OCI-LY3 (cell line): Measurements from ENCODE around the gene ILKAP.

Source experiments
- H2AFZ ChIP-seq: fragments of 200-600, 300-600 bp; shearing (Covaris generic); 2 replicates; pipeline ENCODE4 v1.6.0; 2014; ENCODE audit warnings: antibody characterized with exemption, low read depth, low read length
- H3K27ac ChIP-seq: fragments of 200-600, 300-600 bp; sonication (generic); 2 replicates; pipeline ENCODE4 v1.5.1; 2014; ENCODE audit warnings: mild to moderate bottlenecking, low read length, moderate library complexity, mixed read lengths
- H3K27me3 ChIP-seq: fragments of 200-600, 300-600 bp; sonication (generic); 2 replicates; pipeline ENCODE4 v1.6.1; 2014; ENCODE audit warnings: low read depth, low read length, mixed read lengths
- H3K36me3 ChIP-seq: fragments of 200-600, 300-600 bp; sonication (generic); replicated peaks from 2 replicates; pipeline ENCODE3; 2014; ENCODE audit warnings: low read depth, low read length, mixed read lengths
- H3K4me1 ChIP-seq: fragments of 300-600, 200-600 bp; sonication (generic); 2 replicates; pipeline ENCODE4 v1.6.1; 2014; ENCODE audit warnings: low read length, mixed read lengths
- H3K4me2 ChIP-seq: fragments of 200-600, 300-600 bp; sonication (generic); 2 replicates; pipeline ENCODE4 v1.6.1; 2014; ENCODE audit warnings: low read length, mixed read lengths
- H3K4me3 ChIP-seq: fragments of 300-600, 200-600 bp; sonication (generic); 2 replicates; pipeline ENCODE4 v1.5.1; 2014; ENCODE audit warnings: antibody characterized with exemption, mild to moderate bottlenecking, low read length, moderate library complexity
- H3K79me2 ChIP-seq: fragments of 300-600, 200-600 bp; shearing (Covaris generic); 2 replicates; pipeline ENCODE4 v1.6.1; 2014; ENCODE audit warnings: mild to moderate bottlenecking, low read length, mixed read lengths
- H3K9ac ChIP-seq: fragments of 300-600, 200-600 bp; shearing (Covaris generic); 2 replicates; pipeline ENCODE4 v1.6.0; 2014; ENCODE audit warnings: mild to moderate bottlenecking, low read length, moderate library complexity
- H3K9me3 ChIP-seq: fragments of 200-600, 300-600 bp; shearing (Covaris generic); 2 replicates; pipeline ENCODE4 v1.6.1; 2014; ENCODE audit warnings: low read length, mixed read lengths; ENCODE audit not compliant: insufficient read depth
- H4K20me1 ChIP-seq: fragments of 200-600, 300-600 bp; sonication (generic); 2 replicates; pipeline ENCODE4 v1.6.1; 2016; ENCODE audit warnings: low read length, mixed read lengths; ENCODE audit not compliant: insufficient read depth
- EZH2phosphoT487 ChIP-seq: fragments of 200-600 bp; shearing (Covaris generic); IDR thresholded peaks from 2 replicates; pipeline ENCODE4 v1.6.1; 2018; ENCODE audit warnings: antibody characterized with exemption, mixed run types, low read depth
- TF ChIP-seq, protein P1 (sequence below): fragments of 200-600, 300-600 bp; sonication (generic); IDR thresholded peaks from 2 replicates; pipeline ENCODE4 v1.5.1; 2014; ENCODE audit warnings: antibody characterized with exemption, low read length, low read depth

Gene ILKAP

DNA sequence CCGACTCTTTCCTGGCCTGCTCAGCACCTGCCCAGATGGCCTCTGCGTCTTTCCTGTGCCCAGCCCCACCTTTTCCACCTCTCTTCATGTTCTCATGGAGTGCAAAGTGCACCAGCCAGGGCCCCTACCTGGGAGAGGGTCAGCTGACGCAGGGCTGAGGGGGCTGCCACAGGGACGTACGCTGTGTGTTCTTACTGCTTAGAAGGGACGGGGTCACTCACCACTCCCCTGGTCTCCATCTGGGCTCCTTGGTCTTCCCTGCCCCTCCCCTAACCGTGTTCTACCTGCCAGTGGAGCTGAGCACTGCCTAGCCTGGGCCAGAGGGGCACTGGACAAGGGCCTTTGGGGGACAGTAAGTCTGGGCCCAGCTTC lies 36.2 kb downstream of the ILKAP start:
- Histone ChIP-seq H3K9ac (no peak overlapping the region), H3K27me3 (no peaks in the 10 kb centered on the region), H3K4me1 (peaks cover 3% of the 10 kb centered on the region; the same call in 1 of the 2 replicates), H2AFZ (no peak overlapping the region), H3K4me2 (no peak overlapping the region), H4K20me1 (no peaks in the 10 kb centered on the region), H3K27ac (no peak overlapping the region), H3K4me3 (no peak overlapping the region), H3K79me2 (no peaks in the 10 kb centered on the region), H3K36me3 (peaks cover 4% of the 10 kb centered on the region), H3K9me3 (no peaks in the 10 kb centered on the region)
- no peak for TF ChIP-seq EZH2phosphoT487
- TF ChIP-seq, protein P1, sequence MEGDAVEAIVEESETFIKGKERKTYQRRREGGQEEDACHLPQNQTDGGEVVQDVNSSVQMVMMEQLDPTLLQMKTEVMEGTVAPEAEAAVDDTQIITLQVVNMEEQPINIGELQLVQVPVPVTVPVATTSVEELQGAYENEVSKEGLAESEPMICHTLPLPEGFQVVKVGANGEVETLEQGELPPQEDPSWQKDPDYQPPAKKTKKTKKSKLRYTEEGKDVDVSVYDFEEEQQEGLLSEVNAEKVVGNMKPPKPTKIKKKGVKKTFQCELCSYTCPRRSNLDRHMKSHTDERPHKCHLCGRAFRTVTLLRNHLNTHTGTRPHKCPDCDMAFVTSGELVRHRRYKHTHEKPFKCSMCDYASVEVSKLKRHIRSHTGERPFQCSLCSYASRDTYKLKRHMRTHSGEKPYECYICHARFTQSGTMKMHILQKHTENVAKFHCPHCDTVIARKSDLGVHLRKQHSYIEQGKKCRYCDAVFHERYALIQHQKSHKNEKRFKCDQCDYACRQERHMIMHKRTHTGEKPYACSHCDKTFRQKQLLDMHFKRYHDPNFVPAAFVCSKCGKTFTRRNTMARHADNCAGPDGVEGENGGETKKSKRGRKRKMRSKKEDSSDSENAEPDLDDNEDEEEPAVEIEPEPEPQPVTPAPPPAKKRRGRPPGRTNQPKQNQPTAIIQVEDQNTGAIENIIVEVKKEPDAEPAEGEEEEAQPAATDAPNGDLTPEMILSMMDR = no peak

DNA sequence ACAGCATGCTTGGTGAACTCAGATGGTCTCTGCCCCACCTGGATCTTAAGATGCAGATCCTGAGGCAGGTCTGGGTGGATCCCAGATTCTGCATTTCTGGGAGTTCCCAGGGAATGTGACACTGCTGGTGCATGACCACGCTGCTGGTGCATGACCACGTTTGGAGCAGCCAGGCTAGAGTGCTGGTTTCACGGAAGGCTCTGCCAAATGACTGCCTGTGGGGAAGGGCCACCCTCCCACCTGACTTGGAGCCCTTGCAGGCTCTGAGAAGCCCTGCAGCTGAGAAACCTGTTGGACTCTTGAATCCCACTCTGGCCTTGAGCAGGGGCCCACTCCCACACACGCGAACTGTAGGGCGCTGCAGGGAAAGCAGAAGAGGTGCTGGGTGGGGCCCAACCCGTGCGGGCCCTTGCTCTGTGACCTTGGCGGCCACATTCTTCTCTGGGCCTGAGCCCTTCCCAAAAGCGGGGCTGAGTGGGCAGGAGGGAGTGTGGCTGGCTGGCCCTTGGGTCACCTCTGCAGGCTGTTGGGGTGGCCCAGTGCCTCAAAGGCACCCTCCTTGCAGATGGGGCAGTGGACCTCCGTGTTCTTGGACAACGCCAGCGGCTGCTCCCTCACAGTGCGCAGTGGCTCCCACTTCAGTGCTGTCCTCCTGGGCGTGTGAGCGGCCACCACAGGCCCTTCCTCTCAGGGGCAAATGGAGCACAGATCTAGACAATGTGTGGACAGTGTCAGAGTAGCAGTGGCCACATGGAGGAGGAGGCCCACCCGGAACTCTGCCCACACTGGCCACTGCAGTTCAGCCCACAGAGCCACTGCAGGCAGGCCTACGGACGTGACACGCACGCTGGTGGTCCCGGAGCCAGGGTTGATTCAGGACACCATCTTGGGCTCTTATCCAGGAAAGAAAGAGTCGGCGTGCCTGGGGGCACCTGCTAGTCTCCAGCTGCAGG lies 36.8 kb downstream of the ILKAP start:
- peaks cover 3% of the 10 kb centered on the region; the same call in 1 of the 2 replicates for H3K4me1 ChIP-seq
- no peak overlapping the region for H2AFZ ChIP-seq
- H3K9ac ChIP-seq = no peak overlapping the region
- no peaks in the 10 kb centered on the region for H3K27me3 ChIP-seq
- H3K27ac ChIP-seq = no peak overlapping the region
- TF ChIP-seq EZH2phosphoT487 = no peak
- TF ChIP-seq, protein P1 = no peak
- H3K36me3 ChIP-seq = peaks cover 4% of the 10 kb centered on the region
- no peaks in the 10 kb centered on the region for H3K79me2 ChIP-seq
- no peaks in the 10 kb centered on the region for H3K9me3 ChIP-seq
- H3K4me2 ChIP-seq = no peak overlapping the region
- H4K20me1 ChIP-seq = no peaks in the 10 kb centered on the region
- no peak overlapping the region for H3K4me3 ChIP-seq

DNA sequence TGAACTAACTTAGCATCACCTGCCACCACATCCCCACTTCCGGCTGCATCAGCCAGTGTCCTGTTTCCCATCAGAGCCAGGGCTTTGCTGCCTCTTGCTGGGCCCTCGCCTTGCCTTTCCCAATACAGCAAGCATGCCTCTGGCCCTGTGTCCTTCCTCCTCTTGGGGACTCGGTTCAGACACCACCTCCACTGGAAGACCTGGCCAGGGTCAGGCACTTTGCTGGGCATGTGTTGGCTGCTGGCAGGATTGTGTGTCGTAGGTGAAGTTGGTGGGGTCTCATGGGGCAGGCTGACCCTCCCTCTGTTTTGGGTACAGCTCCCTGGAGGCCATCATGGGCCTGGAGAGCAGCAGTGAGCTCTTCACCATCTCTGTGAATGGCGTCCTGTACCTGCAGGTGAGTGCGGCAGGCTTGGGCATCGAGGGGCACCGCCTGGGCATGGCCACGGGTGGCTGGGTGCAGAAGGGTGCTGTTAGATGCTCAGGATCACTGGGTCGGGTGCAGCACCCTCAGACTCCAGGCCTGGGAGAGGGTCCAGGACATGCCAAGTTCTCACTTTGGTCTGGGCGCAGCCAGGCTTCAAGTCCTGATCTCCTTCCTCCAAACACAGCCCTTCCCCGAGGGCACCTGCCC lies 38.1 kb downstream of the ILKAP start:
- Histone ChIP-seq H4K20me1 (no peaks in the 10 kb centered on the region), H3K27ac (no peak overlapping the region), H2AFZ (no peak overlapping the region), H3K79me2 (no peaks in the 10 kb centered on the region), H3K4me1 (peaks cover 12% of the 10 kb centered on the region), H3K9ac (no peak overlapping the region), H3K36me3 (peaks cover 4% of the 10 kb centered on the region), H3K27me3 (no peaks in the 10 kb centered on the region), H3K4me3 (no peak overlapping the region), H3K4me2 (no peak overlapping the region), H3K9me3 (no peaks in the 10 kb centered on the region)
- TF ChIP-seq, protein P1 = no peak
- no peak for TF ChIP-seq EZH2phosphoT487

DNA sequence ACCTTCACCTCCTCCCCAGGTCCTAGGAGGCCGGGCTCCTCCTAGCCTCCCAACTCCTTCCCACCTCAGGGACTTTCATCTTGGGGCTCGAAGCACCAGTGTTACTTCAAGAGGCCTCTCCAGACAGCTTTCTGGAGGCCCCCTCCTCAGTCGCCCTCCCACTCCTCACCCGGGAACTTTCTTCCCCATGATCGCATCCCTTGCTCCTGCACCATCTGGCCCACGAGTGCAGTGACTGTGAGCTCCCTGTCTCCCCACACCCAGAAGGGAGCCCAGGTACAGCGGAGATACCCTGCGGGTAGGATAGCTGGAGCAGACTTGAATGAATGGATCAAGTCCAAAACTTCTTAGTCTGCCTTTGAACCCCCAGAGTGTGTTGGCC lies 38.6 kb downstream of the ILKAP start:
- H2AFZ ChIP-seq = no peak overlapping the region
- H3K4me1 ChIP-seq = peaks cover 15% of the 10 kb centered on the region
- no peak overlapping the region for H3K9ac ChIP-seq
- H4K20me1 ChIP-seq = no peaks in the 10 kb centered on the region
- no peaks in the 10 kb centered on the region for H3K79me2 ChIP-seq
- H3K36me3 ChIP-seq = peaks cover 4% of the 10 kb centered on the region
- TF ChIP-seq, protein P1 = no peak
- no peak for TF ChIP-seq EZH2phosphoT487
- H3K4me3 ChIP-seq = no peak overlapping the region
- no peak overlapping the region for H3K4me2 ChIP-seq
- H3K9me3 ChIP-seq = no peaks in the 10 kb centered on the region
- no peaks in the 10 kb centered on the region for H3K27me3 ChIP-seq
- no peak overlapping the region for H3K27ac ChIP-seq
